ENCODE results near the gene GSTP1.
"Not testable (repeated sequence)": the region's sequence is repeated elsewhere in the genome, so short reads cannot be mapped to it uniquely, and the experiment has no call there.

GSTP1 gene

DNA sequence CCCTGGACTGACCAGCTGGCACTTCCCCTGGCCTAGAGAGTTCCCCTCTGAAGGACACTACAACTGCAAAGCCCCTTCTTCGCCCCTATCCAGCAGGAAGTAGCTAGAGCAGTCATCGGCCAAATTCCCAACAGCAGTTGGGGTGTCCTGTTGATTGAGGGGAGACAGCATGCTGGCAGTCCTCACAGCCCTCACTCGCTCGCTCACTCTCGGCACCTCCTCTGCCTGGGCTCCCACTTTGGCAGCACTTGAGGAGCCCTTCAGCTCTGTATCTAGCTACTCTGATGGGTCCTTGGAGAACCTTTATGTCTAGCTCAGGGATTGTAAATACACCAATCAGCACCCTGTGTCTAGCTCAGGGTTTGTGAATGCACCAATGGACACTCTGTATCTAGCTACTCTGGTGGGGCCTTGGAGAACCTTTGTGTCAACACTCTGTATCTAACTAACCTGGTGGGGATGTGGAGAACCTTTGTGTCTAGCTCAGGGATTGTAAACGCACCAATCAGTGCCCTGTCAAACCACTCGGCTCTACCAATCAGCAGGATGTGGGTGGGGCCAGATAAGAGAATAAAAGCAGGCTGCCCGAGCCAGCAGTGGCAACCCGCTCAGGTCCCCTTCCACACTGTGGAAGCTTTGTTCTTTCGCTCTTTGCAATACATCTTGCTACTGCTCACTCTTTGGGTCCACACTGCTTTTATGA lies 42.7 kb downstream of the GSTP1 start:
- in situ Hi-C loops (cut with MboI; ENCODE audit: low sequenced_read_pairs, unreplicated experiment); DNase-seq (ENCODE audit: low spot score): not testable (repeated sequence)

GRCh38 chr11:67626970-67627369 lies 43.4 kb downstream of the GSTP1 start:
- in situ Hi-C loops (cut with MboI; ENCODE audit: low sequenced_read_pairs, unreplicated experiment) = no loop called here
- TF ChIP-seq, protein P1, sequence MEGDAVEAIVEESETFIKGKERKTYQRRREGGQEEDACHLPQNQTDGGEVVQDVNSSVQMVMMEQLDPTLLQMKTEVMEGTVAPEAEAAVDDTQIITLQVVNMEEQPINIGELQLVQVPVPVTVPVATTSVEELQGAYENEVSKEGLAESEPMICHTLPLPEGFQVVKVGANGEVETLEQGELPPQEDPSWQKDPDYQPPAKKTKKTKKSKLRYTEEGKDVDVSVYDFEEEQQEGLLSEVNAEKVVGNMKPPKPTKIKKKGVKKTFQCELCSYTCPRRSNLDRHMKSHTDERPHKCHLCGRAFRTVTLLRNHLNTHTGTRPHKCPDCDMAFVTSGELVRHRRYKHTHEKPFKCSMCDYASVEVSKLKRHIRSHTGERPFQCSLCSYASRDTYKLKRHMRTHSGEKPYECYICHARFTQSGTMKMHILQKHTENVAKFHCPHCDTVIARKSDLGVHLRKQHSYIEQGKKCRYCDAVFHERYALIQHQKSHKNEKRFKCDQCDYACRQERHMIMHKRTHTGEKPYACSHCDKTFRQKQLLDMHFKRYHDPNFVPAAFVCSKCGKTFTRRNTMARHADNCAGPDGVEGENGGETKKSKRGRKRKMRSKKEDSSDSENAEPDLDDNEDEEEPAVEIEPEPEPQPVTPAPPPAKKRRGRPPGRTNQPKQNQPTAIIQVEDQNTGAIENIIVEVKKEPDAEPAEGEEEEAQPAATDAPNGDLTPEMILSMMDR (IDR thresholded peaks at IDR 0.05; ENCODE audit: borderline replicate concordance, control extremely low read depth, extremely low read depth, insufficient read depth, missing control alignments) = no peak
- DNase-seq (ENCODE audit: low spot score) = no peak

GRCh38 chr11:67627441-67627811 lies 43.8 kb downstream of the GSTP1 start:
- TF ChIP-seq, protein P1 (IDR thresholded peaks at IDR 0.05; ENCODE audit: borderline replicate concordance, control extremely low read depth, extremely low read depth, insufficient read depth, missing control alignments) = no peak
- in situ Hi-C loops (cut with MboI; ENCODE audit: low sequenced_read_pairs, unreplicated experiment) = no loop called here
- DNase-seq (ENCODE audit: low spot score) = no peak

- in situ Hi-C loops (cut with MboI; ENCODE audit: low sequenced_read_pairs, unreplicated experiment) = no loop called here
- no peak for DNase-seq (ENCODE audit: low spot score)
- TF ChIP-seq, protein P1 (IDR thresholded peaks at IDR 0.05; ENCODE audit: borderline replicate concordance, control extremely low read depth, extremely low read depth, insufficient read depth, missing control alignments) = no peak
These were observed 44.4 kb downstream of the GSTP1 start for GRCh38 chr11:67627812-67628624.

DNA sequence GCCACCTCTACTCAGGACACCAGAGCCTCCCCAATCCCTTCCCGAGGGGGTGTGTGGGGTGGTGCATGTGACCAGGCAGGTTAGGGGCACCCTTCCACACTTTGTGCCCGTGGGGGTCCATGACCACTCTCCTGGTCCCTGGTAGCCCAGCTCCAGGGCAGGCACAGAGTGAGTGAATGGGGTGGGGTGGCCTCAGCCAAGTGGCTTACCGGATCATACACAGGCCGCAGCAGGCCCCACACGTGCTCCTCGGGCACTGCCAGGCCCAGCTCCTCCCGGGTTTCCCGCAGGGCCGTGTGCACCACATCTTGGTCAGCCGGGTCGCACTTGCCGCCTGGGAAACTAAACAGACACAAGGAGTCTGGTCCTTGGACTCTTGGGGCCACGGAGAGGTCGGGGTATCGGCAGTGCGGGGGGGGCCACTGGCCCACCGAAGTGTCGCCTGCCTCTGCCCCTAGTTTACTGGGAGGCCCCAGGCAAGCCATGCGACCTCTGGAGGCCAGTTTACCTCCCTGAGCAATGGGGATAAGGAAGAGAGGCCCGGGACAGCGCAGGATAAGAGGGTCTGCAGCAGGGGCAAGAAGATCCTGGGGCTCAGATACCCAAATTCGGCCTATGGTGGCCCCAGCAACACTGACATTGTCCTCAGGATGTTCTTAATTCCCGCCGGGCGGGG lies 45.2 kb downstream of the GSTP1 start:
- DNase-seq (ENCODE audit: low spot score) = no peak
- TF ChIP-seq, protein P1 (IDR thresholded peaks at IDR 0.05; ENCODE audit: borderline replicate concordance, control extremely low read depth, extremely low read depth, insufficient read depth, missing control alignments) = no peak
- in situ Hi-C loops (cut with MboI; ENCODE audit: low sequenced_read_pairs, unreplicated experiment) = no loop called here

DNA sequence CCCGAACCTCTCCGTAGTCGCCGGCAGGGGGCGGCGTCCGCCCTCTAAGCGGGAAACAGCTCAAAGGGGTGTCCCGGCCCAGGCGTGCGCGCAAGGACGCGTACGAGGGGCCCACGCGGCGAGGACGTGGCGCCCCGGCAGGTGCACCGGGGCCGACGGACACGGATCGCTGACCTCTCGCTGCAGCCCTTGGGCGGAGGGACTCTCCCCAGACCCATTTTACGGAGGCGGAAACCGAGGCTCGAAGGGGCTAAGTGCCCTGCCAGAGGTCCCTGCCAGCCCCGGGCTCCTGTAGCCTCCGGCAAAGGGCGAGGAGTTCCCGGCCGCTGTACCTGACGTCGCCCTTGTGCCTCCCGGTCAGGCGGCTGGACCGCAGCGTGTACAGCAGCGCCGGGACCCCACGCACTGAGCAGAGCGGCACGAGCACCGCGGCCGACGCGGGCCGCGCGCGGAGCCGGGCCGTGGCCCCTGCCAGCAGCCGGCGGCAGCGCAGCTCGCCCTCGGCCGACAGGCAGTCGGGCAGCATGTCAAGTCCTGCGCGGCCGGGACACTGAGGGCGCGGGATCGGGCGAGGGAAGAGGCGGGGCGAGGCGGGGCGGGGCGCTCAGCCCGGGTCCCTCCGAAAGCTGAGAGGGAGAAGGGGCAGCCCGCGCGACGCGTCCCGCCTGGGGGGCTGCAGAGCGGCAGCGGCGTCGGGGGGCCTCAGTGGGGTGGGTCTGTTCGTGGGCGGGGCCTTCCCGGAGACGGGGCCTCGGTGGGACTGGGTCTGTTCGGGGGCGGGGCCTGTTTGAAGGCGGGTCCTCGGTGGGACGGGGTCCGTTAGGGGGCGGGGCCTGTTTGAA lies 46.0 kb downstream of the GSTP1 start, which contains the start of gene NUDT8:
Gene NUDT8 (minus strand): TSS at position 552 of the 842 bp plus-strand sequence. CDS start 26 bp downstream, at position 526.
- DNase-seq (ENCODE audit: low spot score) = peak; percentile 90
- in situ Hi-C loops (cut with MboI; ENCODE audit: low sequenced_read_pairs, unreplicated experiment) = loop anchor here (10.0 kb wide), 1 partner anchor 75 kb away; no protein-coding TSS in a partner anchor
- TF ChIP-seq, protein P1 (IDR thresholded peaks at IDR 0.05; ENCODE audit: borderline replicate concordance, control extremely low read depth, extremely low read depth, insufficient read depth, missing control alignments) = peak; percentile 87

Measured in GM13976 (cell line).